GM23338 (cell line): ENCODE results near the gene PHF1. TPM values are rescaled to one million over a fixed set of nuclear protein-coding genes. Genes with fewer than 3 reads are reported as not detected.
A peak's percentile ranks its signal among the peaks of the same experiment; 100 is the strongest.

Source experiments
- ATAC-seq: fragments of 200-7000 bp; cut with Tn5 transposase; 3 replicates; pipeline ENCODE4 v1.9.1; 2020
- DNase-seq: peaks from one replicate; pipeline ENCODE4 v3.0.0-alpha.2; 2015; ENCODE audit warnings: low spot score
- H2AFZ ChIP-seq: fragments of 200-600 bp; sonication (generic); 2 replicates; pipeline ENCODE4 v1.8.0; 2016; ENCODE audit warnings: antibody characterized with exemption, mild to moderate bottlenecking, moderate library complexity
- H3F3A ChIP-seq: fragments of 200-600 bp; sonication (generic); replicated peaks from 2 replicates; pipeline ENCODE4 v1.8.0; 2017; ENCODE audit warnings: antibody characterized with exemption, mixed run types, low read depth
- H3K27ac ChIP-seq: fragments of 200-600 bp; sonication (generic); 2 replicates; pipeline ENCODE4 v1.6.1; 2016; ENCODE audit warnings: low read depth
- H3K27me3 ChIP-seq: fragments of 200-600 bp; sonication (generic); 2 replicates; pipeline ENCODE4 v1.8.0; 2016; ENCODE audit warnings: mild to moderate bottlenecking, mixed run types, moderate library complexity; ENCODE audit not compliant: insufficient read depth
- H3K36me3 ChIP-seq: fragments of 200-600 bp; sonication (generic); 2 replicates; pipeline ENCODE4 v1.8.0; 2016; ENCODE audit warnings: mild to moderate bottlenecking; ENCODE audit not compliant: insufficient read depth
- H3K4me1 ChIP-seq: fragments of 200-600 bp; sonication (generic); 2 replicates; pipeline ENCODE4 v1.8.0; 2016; ENCODE audit warnings: mild to moderate bottlenecking, moderate library complexity; ENCODE audit not compliant: insufficient read depth
- H3K4me2 ChIP-seq: fragments of 200-600 bp; sonication (generic); 2 replicates; pipeline ENCODE4 v1.7.1; 2017; ENCODE audit warnings: mixed run types
- H3K4me3 ChIP-seq: fragments of 200-600 bp; sonication (generic); 2 replicates; pipeline ENCODE4 v1.6.1; 2016; ENCODE audit warnings: mixed run types
- H3K79me2 ChIP-seq: fragments of 200-600 bp; sonication (generic); replicated peaks from 2 replicates; pipeline ENCODE4 v1.8.0; 2017; ENCODE audit warnings: mild to moderate bottlenecking; ENCODE audit not compliant: insufficient read depth
- H3K9me2 ChIP-seq: fragments of 200-600 bp; sonication (generic); 2 replicates; pipeline ENCODE4 v1.8.0; 2017; ENCODE audit not compliant: insufficient read depth
- H4K20me1 ChIP-seq: fragments of 200-600 bp; sonication (generic); replicated peaks from 2 replicates; pipeline ENCODE4 v1.8.0; 2017; ENCODE audit warnings: mild to moderate bottlenecking; ENCODE audit not compliant: insufficient read depth
- H3K27ac Mint-ChIP-seq: 2 replicates; pipeline ENCODE4 v1.8.0; 2020; ENCODE audit warnings: inconsistent platforms, mild to moderate bottlenecking, moderate library complexity, mixed read lengths
- H3K27me3 Mint-ChIP-seq: 3 replicates; pipeline ENCODE4 v1.8.0; 2022; ENCODE audit warnings: low read depth, mild to moderate bottlenecking, moderate library complexity, mixed read lengths, inconsistent platforms; ENCODE audit not compliant: insufficient read depth, poor library complexity
- H3K36me3 Mint-ChIP-seq: 3 replicates; pipeline ENCODE4 v1.8.0; 2021; ENCODE audit warnings: low read depth, mild to moderate bottlenecking, inconsistent platforms, moderate library complexity, mixed read lengths
- H3K4me1 Mint-ChIP-seq: 3 replicates; pipeline ENCODE4 v1.8.0; 2020; ENCODE audit warnings: mild to moderate bottlenecking, inconsistent platforms, mixed read lengths
- H3K4me3 Mint-ChIP-seq: 3 replicates; pipeline ENCODE4 v1.8.0; 2021; ENCODE audit warnings: moderate library complexity, mild to moderate bottlenecking, inconsistent platforms, mixed read lengths
- H3K9me3 Mint-ChIP-seq: 3 replicates; pipeline ENCODE4 v1.8.0; 2020; ENCODE audit warnings: moderate library complexity, mild to moderate bottlenecking, inconsistent platforms, mixed read lengths
- EZH2 ChIP-seq: fragments of 200-600 bp; sonication (generic); IDR thresholded peaks from one replicate; pipeline ENCODE4 v1.8.0; 2017; ENCODE audit warnings: antibody characterized with exemption, mild to moderate bottlenecking, low read depth; ENCODE audit not compliant: unreplicated experiment
- NANOG ChIP-seq: IDR thresholded peaks from 2 replicates; pipeline ENCODE4 v1.6.1; 2016; ENCODE audit warnings: antibody characterized with exemption, borderline replicate concordance
- POLR2AphosphoS5 ChIP-seq: IDR thresholded peaks from 2 replicates; pipeline ENCODE4 v1.6.1; 2016; ENCODE audit warnings: antibody characterized with exemption, low read depth
- STAT1 ChIP-seq: IDR thresholded peaks from one replicate; pipeline ENCODE4 v1.6.1; 2016; ENCODE audit warnings: antibody characterized with exemption; ENCODE audit not compliant: unreplicated experiment
- ZNF331 ChIP-seq: fragments of 250-450 bp; sonication (Bioruptor Pico); IDR thresholded peaks from 2 replicates; pipeline ENCODE4 v1.5.0; 2020; ENCODE audit warnings: low read depth, mild to moderate bottlenecking, moderate library complexity
- polyA plus RNA-seq: library from polyadenylated mRNA; unstranded; fragments of >200 nt; fragmentation: Nextera tagmentation; extraction: Ambion mirVana; gene quantifications from 2 replicates; pipeline ENCODE4 v1.2.1, GENCODE V29; 2016
- total RNA-seq: library from RNA; depleted of rRNA; stranded (reverse); fragments of >200 nt; shearing (Covaris generic); gene quantifications from 2 replicates; pipeline ENCODE4 v1.2.3, GENCODE V29; 2014
- TF ChIP-seq, protein P1 (sequence below), 2 experiments: fragments of 200-600 bp in 1 of 2; sonication (generic) in 1 of 2; conservative IDR thresholded peaks; 2 replicates each; pipeline versions ENCODE4 v1.5.1 to v1.6.1; 2016 to 2017; ENCODE audit warnings: antibody characterized with exemption in 2 of 2, low read depth in 2 of 2, mild to moderate bottlenecking in 2 of 2, moderate library complexity in 1 of 2
- TF ChIP-seq, protein P2 (sequence below): IDR thresholded peaks from one replicate; pipeline ENCODE4 v1.6.1; 2018; ENCODE audit warnings: antibody characterized with exemption; ENCODE audit not compliant: unreplicated experiment

PHF1 gene
- total and polyA plus RNA-seq, 2 experiments from 2014 or later: 29.4 to 46.7 TPM

GRCh38 chr6:33413241-33414120, 2.7 kb downstream of the PHF1 start:
- no peak overlapping the region; the same call in 2 of the 3 replicates for H3K4me3 Mint-ChIP-seq
- no peak for ATAC-seq

DNA sequence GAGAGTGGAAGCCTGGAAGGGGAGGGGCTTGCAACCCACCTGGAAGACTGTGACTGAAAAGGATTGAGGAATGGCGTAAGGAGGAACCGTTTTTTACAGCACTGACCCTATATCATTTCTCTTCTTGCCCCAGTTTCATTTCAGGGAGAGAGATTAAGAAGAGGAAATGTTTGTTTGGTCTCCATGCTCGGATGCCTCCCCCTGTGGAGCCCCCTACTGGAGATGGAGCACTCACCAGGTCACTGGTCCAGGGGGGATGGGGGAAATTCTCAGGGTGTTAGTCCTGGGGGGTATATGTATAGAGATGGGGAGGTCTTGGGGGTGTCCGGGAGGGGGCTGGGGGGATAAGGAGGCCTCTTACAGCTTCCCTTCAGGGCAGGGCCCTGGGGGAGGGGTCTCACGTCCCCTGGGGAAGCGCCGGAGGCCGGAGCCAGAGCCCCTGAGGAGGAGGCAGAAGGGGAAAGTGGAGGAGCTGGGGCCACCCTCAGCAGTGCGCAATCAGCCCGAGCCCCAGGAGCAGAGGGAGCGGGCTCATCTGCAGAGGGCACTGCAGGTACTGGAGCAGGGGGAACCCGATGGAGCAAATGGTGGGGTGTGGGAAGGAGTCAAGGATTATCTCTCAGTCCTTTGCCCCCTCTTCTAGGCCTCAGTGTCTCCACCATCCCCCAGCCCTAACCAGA, 3.9 kb downstream of the PHF1 start:
- no peak for TF ChIP-seq NANOG
- TF ChIP-seq, protein P1, sequence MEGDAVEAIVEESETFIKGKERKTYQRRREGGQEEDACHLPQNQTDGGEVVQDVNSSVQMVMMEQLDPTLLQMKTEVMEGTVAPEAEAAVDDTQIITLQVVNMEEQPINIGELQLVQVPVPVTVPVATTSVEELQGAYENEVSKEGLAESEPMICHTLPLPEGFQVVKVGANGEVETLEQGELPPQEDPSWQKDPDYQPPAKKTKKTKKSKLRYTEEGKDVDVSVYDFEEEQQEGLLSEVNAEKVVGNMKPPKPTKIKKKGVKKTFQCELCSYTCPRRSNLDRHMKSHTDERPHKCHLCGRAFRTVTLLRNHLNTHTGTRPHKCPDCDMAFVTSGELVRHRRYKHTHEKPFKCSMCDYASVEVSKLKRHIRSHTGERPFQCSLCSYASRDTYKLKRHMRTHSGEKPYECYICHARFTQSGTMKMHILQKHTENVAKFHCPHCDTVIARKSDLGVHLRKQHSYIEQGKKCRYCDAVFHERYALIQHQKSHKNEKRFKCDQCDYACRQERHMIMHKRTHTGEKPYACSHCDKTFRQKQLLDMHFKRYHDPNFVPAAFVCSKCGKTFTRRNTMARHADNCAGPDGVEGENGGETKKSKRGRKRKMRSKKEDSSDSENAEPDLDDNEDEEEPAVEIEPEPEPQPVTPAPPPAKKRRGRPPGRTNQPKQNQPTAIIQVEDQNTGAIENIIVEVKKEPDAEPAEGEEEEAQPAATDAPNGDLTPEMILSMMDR (conservative IDR thresholded peaks at IDR 0.05; ENCODE audit: low read depth in 2 of 2): peak; percentile 64 to 69
- H3K36me3 ChIP-seq: peaks cover 14% of the 10 kb centered on the region; the same call in 1 of the 2 replicates
- no peak overlapping the region for H2AFZ ChIP-seq
- ATAC-seq: no peak
- DNase-seq: peak; percentile 67
- H3K4me3 ChIP-seq: peak overlapping the region; percentile 17; the same call in 1 of the 2 replicates
- peaks cover 22% of the 10 kb centered on the region for H4K20me1 ChIP-seq
- Mint-ChIP-seq H3K4me3 (peak overlapping the region; percentile 99; the same call in 2 of the 3 replicates), H3K9me3 (no peaks in the 10 kb centered on the region), H3K27ac (peak overlapping the region; percentile 27; the same call in 1 of the 2 replicates), H3K27me3 (peaks cover 34% of the 10 kb centered on the region), H3K36me3 (peaks cover 56% of the 10 kb centered on the region), H3K4me1 (peaks cover 59% of the 10 kb centered on the region)
- peak overlapping the region; percentile 38; the same call in 1 of the 2 replicates for H3K4me2 ChIP-seq
- peaks cover 27% of the 10 kb centered on the region for H3F3A ChIP-seq
- peak overlapping the region; percentile 42; the same call in 1 of the 2 replicates for H3K27ac ChIP-seq
- H3K9me2 ChIP-seq: no peaks in the 10 kb centered on the region
- no peaks in the 10 kb centered on the region for H3K27me3 ChIP-seq
- H3K79me2 ChIP-seq: peaks cover 44% of the 10 kb centered on the region
- peaks cover 44% of the 10 kb centered on the region for H3K4me1 ChIP-seq

More at GRCh38 chr6:33413241-33414120, 2.7 kb downstream of the PHF1 start:
- peaks cover 57% of the 10 kb centered on the region for H3K4me1 Mint-ChIP-seq
- H3K27ac Mint-ChIP-seq: no peak overlapping the region
- TF ChIP-seq ZNF331: no peak
- TF ChIP-seq POLR2AphosphoS5: peak; percentile 38; the same call in 1 of the 2 replicates
- H3K4me2 ChIP-seq: no peak overlapping the region
- no peak overlapping the region for H3K27ac ChIP-seq
- H3K4me3 ChIP-seq: no peak overlapping the region
- no peak for DNase-seq
- H3K27me3 Mint-ChIP-seq: peaks cover 27% of the 10 kb centered on the region
- peaks cover 37% of the 10 kb centered on the region for H3K4me1 ChIP-seq
- no peaks in the 10 kb centered on the region for H3K27me3 ChIP-seq
- no peaks in the 10 kb centered on the region for H3K9me3 Mint-ChIP-seq
- peaks cover 44% of the 10 kb centered on the region for H3K79me2 ChIP-seq
- no peak overlapping the region for H2AFZ ChIP-seq
- H4K20me1 ChIP-seq: peaks cover 23% of the 10 kb centered on the region
- H3K36me3 ChIP-seq: peaks cover 14% of the 10 kb centered on the region; the same call in 1 of the 2 replicates
- H3F3A ChIP-seq: peaks cover 25% of the 10 kb centered on the region
- H3K9me2 ChIP-seq: no peaks in the 10 kb centered on the region
- H3K36me3 Mint-ChIP-seq: peaks cover 56% of the 10 kb centered on the region

DNA sequence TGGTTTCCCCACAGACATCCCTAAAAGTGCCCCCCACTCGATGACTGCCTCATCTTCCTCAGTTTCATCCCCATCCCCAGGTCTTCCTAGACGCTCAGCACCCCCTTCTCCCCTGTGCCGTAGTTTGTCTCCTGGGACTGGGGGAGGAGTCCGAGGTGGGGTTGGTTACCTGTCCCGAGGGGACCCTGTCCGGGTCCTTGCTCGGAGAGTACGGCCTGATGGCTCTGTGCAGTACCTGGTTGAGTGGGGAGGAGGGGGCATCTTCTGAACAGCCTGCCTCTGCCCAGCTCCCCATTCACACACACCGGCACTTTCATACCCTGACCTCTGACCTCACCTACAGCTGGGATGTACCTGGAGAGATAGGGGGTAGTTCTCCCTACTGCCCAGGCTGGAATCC, 5.0 kb downstream of the PHF1 start:
- Mint-ChIP-seq H3K36me3 (peaks cover 56% of the 10 kb centered on the region), H3K9me3 (no peaks in the 10 kb centered on the region), H3K4me1 (peaks cover 58% of the 10 kb centered on the region), H3K27me3 (peaks cover 31% of the 10 kb centered on the region), H3K27ac (peak overlapping the region; percentile 54), H3K4me3 (peak overlapping the region; percentile 99)
- H3K27me3 ChIP-seq: no peaks in the 10 kb centered on the region
- peaks cover 14% of the 10 kb centered on the region; the same call in 1 of the 2 replicates for H3K36me3 ChIP-seq
- peaks cover 26% of the 10 kb centered on the region for H3F3A ChIP-seq
- DNase-seq (no peak), ATAC-seq (no peak)
- H3K4me3 ChIP-seq: peak overlapping the region; percentile 98; the same call in 1 of the 2 replicates
- H3K4me1 ChIP-seq: peaks cover 44% of the 10 kb centered on the region
- peak overlapping the region; percentile 99 for H3K4me2 ChIP-seq
- H3K9me2 ChIP-seq: no peaks in the 10 kb centered on the region
- H2AFZ ChIP-seq: no peak overlapping the region
- no peak overlapping the region for H3K27ac ChIP-seq
- TF ChIP-seq STAT1: no peak
- no peak for TF ChIP-seq EZH2
- no peak for TF ChIP-seq NANOG
- TF ChIP-seq, protein P2, sequence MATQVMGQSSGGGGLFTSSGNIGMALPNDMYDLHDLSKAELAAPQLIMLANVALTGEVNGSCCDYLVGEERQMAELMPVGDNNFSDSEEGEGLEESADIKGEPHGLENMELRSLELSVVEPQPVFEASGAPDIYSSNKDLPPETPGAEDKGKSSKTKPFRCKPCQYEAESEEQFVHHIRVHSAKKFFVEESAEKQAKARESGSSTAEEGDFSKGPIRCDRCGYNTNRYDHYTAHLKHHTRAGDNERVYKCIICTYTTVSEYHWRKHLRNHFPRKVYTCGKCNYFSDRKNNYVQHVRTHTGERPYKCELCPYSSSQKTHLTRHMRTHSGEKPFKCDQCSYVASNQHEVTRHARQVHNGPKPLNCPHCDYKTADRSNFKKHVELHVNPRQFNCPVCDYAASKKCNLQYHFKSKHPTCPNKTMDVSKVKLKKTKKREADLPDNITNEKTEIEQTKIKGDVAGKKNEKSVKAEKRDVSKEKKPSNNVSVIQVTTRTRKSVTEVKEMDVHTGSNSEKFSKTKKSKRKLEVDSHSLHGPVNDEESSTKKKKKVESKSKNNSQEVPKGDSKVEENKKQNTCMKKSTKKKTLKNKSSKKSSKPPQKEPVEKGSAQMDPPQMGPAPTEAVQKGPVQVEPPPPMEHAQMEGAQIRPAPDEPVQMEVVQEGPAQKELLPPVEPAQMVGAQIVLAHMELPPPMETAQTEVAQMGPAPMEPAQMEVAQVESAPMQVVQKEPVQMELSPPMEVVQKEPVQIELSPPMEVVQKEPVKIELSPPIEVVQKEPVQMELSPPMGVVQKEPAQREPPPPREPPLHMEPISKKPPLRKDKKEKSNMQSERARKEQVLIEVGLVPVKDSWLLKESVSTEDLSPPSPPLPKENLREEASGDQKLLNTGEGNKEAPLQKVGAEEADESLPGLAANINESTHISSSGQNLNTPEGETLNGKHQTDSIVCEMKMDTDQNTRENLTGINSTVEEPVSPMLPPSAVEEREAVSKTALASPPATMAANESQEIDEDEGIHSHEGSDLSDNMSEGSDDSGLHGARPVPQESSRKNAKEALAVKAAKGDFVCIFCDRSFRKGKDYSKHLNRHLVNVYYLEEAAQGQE: no peak
- peaks cover 48% of the 10 kb centered on the region for H3K79me2 ChIP-seq
- H4K20me1 ChIP-seq: peaks cover 22% of the 10 kb centered on the region
